Keratinocyte (primary cell): ENCODE results near the gene RCE1.
A peak's percentile ranks its signal among the peaks of the same experiment; 100 is the strongest.

Source experiments
- CTCF ChIP-seq, 3 experiments: IDR thresholded peaks in 1 of 3; conservative IDR thresholded peaks in 1 of 3; optimal IDR thresholded peaks in 1 of 3; 2 replicates in 2 of 3; 3 replicates in 1 of 3; pipeline versions ENCODE3 to v1.5.1; 2011; ENCODE audit warnings: low read length in 3 of 3, mild to moderate bottlenecking in 3 of 3, moderate library complexity in 2 of 3, control low read depth in 1 of 3, inconsistent platforms in 1 of 3; ENCODE audit not compliant: insufficient read depth in 2 of 3; ENCODE audit errors: extremely low read depth in 1 of 3
- EZH2 ChIP-seq: IDR thresholded peaks from one replicate; pipeline ENCODE4 v1.6.1; 2012; ENCODE audit warnings: inconsistent platforms, mild to moderate bottlenecking, low read length, moderate library complexity

- peak; percentile 82 to 95 (median 90) for TF ChIP-seq CTCF (optimal IDR thresholded peaks at IDR 0.05 in 1 of 3, IDR thresholded peaks at IDR 0.05 in 1 of 3, conservative IDR thresholded peaks at IDR 0.05 in 1 of 3; ENCODE audit: extremely low read depth in 1 of 3, insufficient read depth in 2 of 3, low read length in 3 of 3)
- no peak for TF ChIP-seq EZH2
Measured at GRCh38 chr11:66883016-66883965, 40.0 kb downstream of the RCE1 start.
